Measurements from ENCODE around the gene AKAP13.

GRCh38 chr15:85748176-85748575, 367.8 kb downstream of the AKAP13 start:
- TF ChIP-seq GLMP (CRISPR knock-in tag; IDR thresholded peaks at IDR 0.05; ENCODE audit: borderline replicate concordance): no peak
- no peak for TF ChIP-seq NR2F1 (CRISPR knock-in tag; IDR thresholded peaks at IDR 0.05)
- no peak for TF ChIP-seq ATF3 (CRISPR knock-in tag; IDR thresholded peaks at IDR 0.05)
- TF ChIP-seq CSRNP2 (CRISPR knock-in tag; conservative IDR thresholded peaks at IDR 0.05; ENCODE audit: low read depth): no peak
